HuH-7 (cell line): ENCODE measurements around the gene MGRN1.
A peak's percentile ranks its signal among the peaks of the same experiment; 100 is the strongest.
"Not testable (repeated sequence)": the region's sequence is repeated elsewhere in the genome, so short reads cannot be mapped to it uniquely, and the experiment has no call there.

Source experiments
- DNase-seq: peaks from one replicate; pipeline ENCODE4 v3.0.0; 2011; ENCODE audit warnings: low spot score

MGRN1 gene

DNA sequence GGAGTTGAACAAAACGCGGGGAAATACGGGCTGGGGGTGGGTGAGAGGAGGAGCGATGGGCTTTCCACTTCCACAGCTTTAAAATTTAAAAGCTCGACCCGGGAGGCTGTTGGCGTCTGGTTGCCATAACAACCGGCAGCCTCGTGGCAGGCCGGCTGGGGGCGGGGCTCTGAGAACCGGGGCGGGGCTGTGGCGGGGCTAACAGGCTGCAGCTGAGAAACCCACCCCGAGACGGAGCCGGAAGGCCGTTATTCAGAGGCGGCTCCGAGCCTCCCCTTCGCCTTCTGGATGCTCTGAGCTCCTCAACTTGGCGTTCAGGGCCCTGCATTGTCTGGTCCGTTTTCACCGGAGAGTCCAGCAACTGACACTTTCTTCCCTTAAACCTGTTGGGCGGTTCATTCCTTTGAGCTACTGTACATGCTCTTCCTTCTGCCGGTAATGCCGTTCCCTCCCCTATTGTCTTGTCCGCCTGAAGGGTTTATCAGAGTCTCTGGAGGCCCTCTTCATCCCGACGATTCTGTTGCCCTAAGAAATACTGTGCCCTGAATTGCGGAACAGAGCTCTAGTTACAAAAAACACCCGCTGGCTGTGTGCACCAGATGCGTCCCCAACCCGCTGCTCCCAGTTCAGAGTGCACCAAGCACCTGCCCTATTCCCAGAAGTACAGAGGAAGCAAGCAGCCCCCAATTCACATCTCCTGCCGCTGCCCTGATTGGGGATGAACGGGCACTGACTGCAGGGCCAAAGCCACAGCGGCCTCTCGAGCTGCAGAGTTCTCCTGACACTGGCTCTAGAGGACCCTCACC is 110.3 kb downstream of the MGRN1 start:
- peak; percentile 85 for DNase-seq

DNA sequence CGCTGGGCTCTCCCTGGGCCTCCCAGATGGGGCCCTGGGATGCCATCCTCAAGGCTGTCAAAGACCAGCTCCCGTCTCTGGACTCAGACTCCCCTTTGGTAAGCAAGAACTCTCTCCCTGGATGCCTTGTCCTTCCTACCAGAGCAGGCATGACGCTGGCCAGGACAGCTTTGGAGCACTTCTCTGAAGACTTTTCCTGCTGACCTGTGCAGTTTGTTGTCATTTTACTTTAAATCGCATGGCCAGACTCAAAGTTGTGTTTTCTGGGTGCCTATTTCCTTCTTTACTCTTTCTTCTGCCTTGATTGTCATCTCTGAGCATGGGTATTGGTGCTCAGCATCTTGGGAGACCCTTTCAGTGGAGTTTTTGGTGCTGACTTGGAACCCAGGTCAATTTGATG is 111.9 kb downstream of the MGRN1 start:
- no peak for DNase-seq

DNA sequence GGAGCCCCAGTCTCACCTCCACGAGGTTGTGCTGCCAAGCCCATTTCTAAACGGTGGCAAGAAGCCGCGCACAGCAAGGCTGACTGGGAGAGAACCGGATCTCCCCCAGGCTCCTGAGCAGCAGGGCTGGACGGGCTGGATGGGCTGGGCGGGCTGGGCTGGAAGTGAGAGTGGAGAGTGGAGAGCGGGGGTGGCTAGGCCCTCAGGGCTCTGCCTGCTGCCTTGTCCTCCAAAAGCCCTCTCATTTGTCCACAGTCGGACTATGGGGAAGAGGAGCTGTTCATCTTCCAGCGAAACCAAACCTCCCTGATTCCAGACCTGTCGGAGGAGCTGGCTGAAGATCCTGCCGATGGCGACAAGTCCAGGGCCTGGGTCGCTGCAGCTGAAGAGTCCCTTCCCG is 112.9 kb downstream of the MGRN1 start:
- no peak for DNase-seq

DNA sequence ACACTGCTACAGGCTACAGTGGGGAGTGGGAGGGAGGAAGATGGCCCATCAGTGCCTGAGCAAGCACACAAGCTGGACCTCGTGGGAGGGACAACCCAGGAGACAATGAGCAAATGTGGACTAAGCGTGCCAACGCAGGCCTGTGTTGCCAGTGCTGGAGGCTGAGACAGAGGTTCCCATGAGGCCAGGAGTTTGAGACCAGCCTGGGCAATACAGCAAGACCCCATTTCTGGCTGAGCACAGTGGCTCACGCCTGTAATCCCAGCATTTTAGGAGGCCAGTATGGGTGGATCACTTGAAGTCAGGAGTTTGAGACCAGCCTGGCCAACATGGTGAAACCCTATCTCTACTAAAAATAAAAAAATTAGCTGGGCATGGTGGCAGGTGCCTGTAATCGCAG is 113.7 kb downstream of the MGRN1 start:
- DNase-seq, result not testable (repeated sequence)
